HG02623 (cell line): Measurements from ENCODE around the gene PTS.
A peak's percentile ranks its signal among the peaks of the same experiment; 100 is the strongest.

ENCODE experiments used
- ATAC-seq: cut with Tn5 transposase; IDR thresholded peaks from one replicate; pipeline ENCODE4 v1.9.1; 2021; ENCODE audit warnings: moderate library complexity; ENCODE audit not compliant: unreplicated experiment

PTS gene

GRCh38 chr11:112221274-112221835, 4.9 kb upstream of the PTS start:
- ATAC-seq, result no peak

- ATAC-seq, result no peak
Observed at GRCh38 chr11:112222303-112222702, 3.9 kb upstream of the PTS start.

GRCh38 chr11:112223121-112223520, 3.1 kb upstream of the PTS start:
- no peak for ATAC-seq

GRCh38 chr11:112223754-112224532, 2.3 kb upstream of the PTS start:
- ATAC-seq, result no peak

- no peak for ATAC-seq
Observed at GRCh38 chr11:112225753-112226061, 521 bp upstream of the PTS start.

- peak; percentile 39 for ATAC-seq
Observed at GRCh38 chr11:112226831-112227401, 688 bp downstream of the PTS start.

GRCh38 chr11:112227471-112227870, 1.2 kb downstream of the PTS start:
- no peak for ATAC-seq

GRCh38 chr11:112228706-112229105, 2.5 kb downstream of the PTS start:
- no peak for ATAC-seq

GRCh38 chr11:112229159-112229558, 2.9 kb downstream of the PTS start:
- no peak for ATAC-seq

- ATAC-seq, result no peak
Observed at GRCh38 chr11:112229746-112230433, 3.7 kb downstream of the PTS start.

GRCh38 chr11:112231952-112232351, 5.7 kb downstream of the PTS start:
- ATAC-seq, result no peak

GRCh38 chr11:112235750-112236390, 9.6 kb downstream of the PTS start:
- ATAC-seq, result no peak

- ATAC-seq, result no peak
Observed at GRCh38 chr11:112237451-112237850, 11.2 kb downstream of the PTS start.

- no peak for ATAC-seq
Observed at GRCh38 chr11:112238041-112238440, 11.8 kb downstream of the PTS start.

GRCh38 chr11:112241486-112241885, 15.3 kb downstream of the PTS start:
- no peak for ATAC-seq

- no peak for ATAC-seq
Observed at GRCh38 chr11:112247201-112247600, 21.0 kb downstream of the PTS start.

GRCh38 chr11:112248201-112248600, 22.0 kb downstream of the PTS start:
- ATAC-seq, result no peak

GRCh38 chr11:112249871-112250610, 23.8 kb downstream of the PTS start:
- ATAC-seq, result no peak

GRCh38 chr11:112253605-112254242, 27.5 kb downstream of the PTS start:
- no peak for ATAC-seq

- no peak for ATAC-seq
Observed at GRCh38 chr11:112255067-112255720, 29.0 kb downstream of the PTS start.
